ENCODE results near the gene KCNN3.

Gene KCNN3

GRCh38 chr1:154843636-154844296 lies 26.3 kb downstream of the KCNN3 start:
- DNase-seq, result no peak

GRCh38 chr1:154842635-154843034 lies 27.4 kb downstream of the KCNN3 start:
- no peak for DNase-seq

GRCh38 chr1:154841384-154841783 lies 28.7 kb downstream of the KCNN3 start:
- no peak for DNase-seq

GRCh38 chr1:154840269-154841176 lies 29.6 kb downstream of the KCNN3 start:
- DNase-seq, result no peak

- DNase-seq, result no peak
Observed at GRCh38 chr1:154839691-154840090, 30.4 kb downstream of the KCNN3 start.

- DNase-seq, result no peak
Observed at GRCh38 chr1:154838988-154839387, 31.1 kb downstream of the KCNN3 start.

- no peak for DNase-seq
Observed at GRCh38 chr1:154838461-154838860, 31.6 kb downstream of the KCNN3 start.

GRCh38 chr1:154837672-154838171 lies 32.4 kb downstream of the KCNN3 start:
- no peak for DNase-seq

GRCh38 chr1:154837034-154837671 lies 32.9 kb downstream of the KCNN3 start:
- no peak for DNase-seq

GRCh38 chr1:154835531-154836324 lies 34.4 kb downstream of the KCNN3 start:
- no peak for DNase-seq

- no peak for DNase-seq
Observed at GRCh38 chr1:154833841-154834240, 36.2 kb downstream of the KCNN3 start.

- no peak for DNase-seq
Observed at GRCh38 chr1:154833209-154833608, 36.9 kb downstream of the KCNN3 start.

- no peak for DNase-seq
Observed at GRCh38 chr1:154832384-154832783, 37.7 kb downstream of the KCNN3 start.

- peak in 1 of 56 donors; percentile 11 for DNase-seq
Observed at GRCh38 chr1:154831462-154831861, 38.6 kb downstream of the KCNN3 start.

- peak in 1 of 56 donors; percentile 10 for DNase-seq
Observed at GRCh38 chr1:154829062-154829461, 41.0 kb downstream of the KCNN3 start.

- no peak for DNase-seq
Observed at GRCh38 chr1:154824179-154825000, 45.7 kb downstream of the KCNN3 start.

GRCh38 chr1:154822717-154823116 lies 47.4 kb downstream of the KCNN3 start:
- DNase-seq, result no peak

- DNase-seq, result no peak
Observed at GRCh38 chr1:154822233-154822632, 47.8 kb downstream of the KCNN3 start.

GRCh38 chr1:154821083-154821482 lies 49.0 kb downstream of the KCNN3 start:
- no peak for DNase-seq

GRCh38 chr1:154820646-154821045 lies 49.4 kb downstream of the KCNN3 start:
- no peak for DNase-seq

Measured in amygdala (tissue), 56 donors.